Stomach (tissue), 4 donors: Measurements from ENCODE around the gene EPHA6.

ENCODE experiments used
- CTCF ChIP-seq, 7 experiments: fragments of 450-650 bp in 4 of 7; fragments of 200-600 bp in 3 of 7; sonication (generic) in 3 of 7; IDR thresholded peaks; one replicate each; pipeline ENCODE4 v1.5.1; 2016 to 2019; ENCODE audit warnings: antibody characterized with exemption in 7 of 7, control low read depth in 2 of 7, mild to moderate bottlenecking in 1 of 7
- POLR2A ChIP-seq, 4 donors: fragments of 450-650 bp; IDR thresholded peaks; one replicate each; pipeline ENCODE4 v1.6.1; 2016; ENCODE audit warnings: antibody characterized with exemption in 4 of 4, control low read depth in 2 of 4, mild to moderate bottlenecking in 1 of 4, moderate library complexity in 1 of 4

- TF ChIP-seq CTCF (IDR thresholded peaks at IDR 0.05) (no peak), POLR2A (IDR thresholded peaks at IDR 0.05) (no peak)
Observed at GRCh38 chr3:97389936-97390335, 575.5 kb downstream of the EPHA6 start.
